Osteocyte (in vitro differentiated cells): ENCODE data around the gene OR2L5. TPM values are rescaled to one million over a fixed set of nuclear protein-coding genes. Genes with fewer than 3 reads are reported as not detected.

Experiments used
- DNase-seq: peaks from one replicate; pipeline ENCODE4 v3.0.0; 2021; ENCODE audit warnings: mixed read lengths; ENCODE audit not compliant: unreplicated experiment; ENCODE audit errors: extremely low spot score
- H3K27ac Mint-ChIP-seq: one replicate; pipeline ENCODE4 v1.8.0; 2021; ENCODE audit warnings: mild to moderate bottlenecking, mixed read lengths; ENCODE audit not compliant: unreplicated experiment
- H3K27me3 Mint-ChIP-seq: one replicate; pipeline ENCODE4 v1.8.0; 2021; ENCODE audit warnings: mixed read lengths; ENCODE audit not compliant: unreplicated experiment
- H3K36me3 Mint-ChIP-seq: one replicate; pipeline ENCODE4 v1.8.0; 2021; ENCODE audit warnings: mixed read lengths; ENCODE audit not compliant: unreplicated experiment
- H3K4me1 Mint-ChIP-seq: one replicate; pipeline ENCODE4 v1.8.0; 2021; ENCODE audit warnings: mixed read lengths; ENCODE audit not compliant: unreplicated experiment
- H3K4me3 Mint-ChIP-seq: one replicate; pipeline ENCODE4 v1.8.0; 2021; ENCODE audit warnings: mild to moderate bottlenecking, moderate library complexity, mixed read lengths; ENCODE audit not compliant: unreplicated experiment
- H3K9me3 Mint-ChIP-seq: one replicate; pipeline ENCODE4 v1.8.0; 2021; ENCODE audit warnings: mixed read lengths; ENCODE audit not compliant: unreplicated experiment
- long read RNA-seq: library from polyadenylated mRNA; unstranded; transcript quantifications from one replicate; pipeline ENCODE4 v2.0.0, GENCODE V29; 2021
- total RNA-seq: library from RNA; stranded (reverse); gene quantifications from 2 replicates; pipeline ENCODE4 v1.2.1, GENCODE V29; 2021
- TF ChIP-seq, protein P1 (sequence below): fragments of 200-600 bp; sonication (generic); IDR thresholded peaks from 2 replicates; pipeline ENCODE4 v1.5.0; 2021; ENCODE audit warnings: antibody characterized with exemption, mild to moderate bottlenecking, moderate library complexity

The OR2L5 gene, protein sequence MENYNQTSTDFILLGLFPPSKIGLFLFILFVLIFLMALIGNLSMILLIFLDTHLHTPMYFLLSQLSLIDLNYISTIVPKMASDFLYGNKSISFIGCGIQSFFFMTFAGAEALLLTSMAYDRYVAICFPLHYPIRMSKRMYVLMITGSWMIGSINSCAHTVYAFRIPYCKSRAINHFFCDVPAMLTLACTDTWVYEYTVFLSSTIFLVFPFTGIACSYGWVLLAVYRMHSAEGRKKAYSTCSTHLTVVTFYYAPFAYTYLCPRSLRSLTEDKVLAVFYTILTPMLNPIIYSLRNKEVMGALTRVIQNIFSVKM
- total RNA-seq, result not detected in 2 replicates
- long read RNA-seq, result 0 reads

DNA sequence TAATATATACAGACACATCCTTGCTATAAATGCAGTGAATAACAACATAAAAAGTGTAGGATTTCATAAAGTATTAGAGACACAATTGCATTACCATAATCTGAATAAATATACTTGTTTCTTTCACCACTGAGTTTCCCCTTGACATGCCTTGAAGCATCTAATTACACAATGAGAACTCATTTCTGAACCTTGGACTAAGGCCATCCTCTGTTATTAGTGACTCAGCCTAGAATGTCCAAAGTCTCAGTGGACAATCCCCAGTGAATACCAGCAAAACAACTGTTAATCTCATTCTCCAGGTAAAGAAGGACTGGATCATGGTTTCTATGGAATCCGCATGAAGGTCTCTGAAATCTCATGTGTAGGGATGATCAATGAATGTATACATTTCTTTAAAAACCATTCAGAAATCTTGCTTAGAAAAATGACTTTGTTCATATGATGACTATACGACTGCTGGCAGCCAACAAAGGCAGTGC lies at the start of gene OR2L5:
Gene OR2L5 (plus strand): TSS at position 432 of the 482 bp plus-strand sequence. CDS start 8,288 bp downstream, outside the sequence.
- Mint-ChIP-seq H3K27me3 (no peaks in the 10 kb centered on the region), H3K9me3 (peaks cover 49% of the 10 kb centered on the region)
- TF ChIP-seq, protein P1, sequence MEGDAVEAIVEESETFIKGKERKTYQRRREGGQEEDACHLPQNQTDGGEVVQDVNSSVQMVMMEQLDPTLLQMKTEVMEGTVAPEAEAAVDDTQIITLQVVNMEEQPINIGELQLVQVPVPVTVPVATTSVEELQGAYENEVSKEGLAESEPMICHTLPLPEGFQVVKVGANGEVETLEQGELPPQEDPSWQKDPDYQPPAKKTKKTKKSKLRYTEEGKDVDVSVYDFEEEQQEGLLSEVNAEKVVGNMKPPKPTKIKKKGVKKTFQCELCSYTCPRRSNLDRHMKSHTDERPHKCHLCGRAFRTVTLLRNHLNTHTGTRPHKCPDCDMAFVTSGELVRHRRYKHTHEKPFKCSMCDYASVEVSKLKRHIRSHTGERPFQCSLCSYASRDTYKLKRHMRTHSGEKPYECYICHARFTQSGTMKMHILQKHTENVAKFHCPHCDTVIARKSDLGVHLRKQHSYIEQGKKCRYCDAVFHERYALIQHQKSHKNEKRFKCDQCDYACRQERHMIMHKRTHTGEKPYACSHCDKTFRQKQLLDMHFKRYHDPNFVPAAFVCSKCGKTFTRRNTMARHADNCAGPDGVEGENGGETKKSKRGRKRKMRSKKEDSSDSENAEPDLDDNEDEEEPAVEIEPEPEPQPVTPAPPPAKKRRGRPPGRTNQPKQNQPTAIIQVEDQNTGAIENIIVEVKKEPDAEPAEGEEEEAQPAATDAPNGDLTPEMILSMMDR, result no peak

DNA sequence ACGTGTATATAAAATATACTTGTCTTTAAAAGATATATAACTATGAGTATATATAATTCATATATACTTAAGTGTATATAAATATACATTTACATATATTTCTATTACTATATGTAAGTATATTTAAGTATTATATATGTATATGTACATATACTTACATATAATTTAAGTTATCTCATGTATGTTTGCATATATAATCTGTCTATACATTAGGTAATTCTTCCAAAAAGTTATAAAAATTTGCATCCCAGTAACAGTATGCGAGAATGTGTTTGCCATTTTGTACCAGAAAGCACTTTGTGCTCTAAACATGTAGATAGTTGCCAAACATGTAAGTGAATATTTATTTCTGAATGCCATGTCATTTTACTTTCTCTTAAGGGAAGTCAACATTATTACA lies 48.5 kb upstream of the OR2L5 start, which contains the start of gene OR2AK2:
Gene OR2AK2 (plus strand): TSS at position 301 of the 400 bp plus-strand sequence. CDS start 144 bp downstream, outside the sequence.
- no peak for DNase-seq
- no peaks in the 10 kb centered on the region for H3K27me3 Mint-ChIP-seq
- H3K4me3 Mint-ChIP-seq, result no peak within 1 kb of the TSS
- no peaks in the 10 kb centered on the region for H3K36me3 Mint-ChIP-seq
- H3K4me1 Mint-ChIP-seq, result no peaks in the 10 kb centered on the region
- H3K27ac Mint-ChIP-seq, result no peak within 1 kb of the TSS
- TF ChIP-seq, protein P1, result no peak
- H3K9me3 Mint-ChIP-seq, result peaks cover 45% of the 10 kb centered on the region

More for the DNA sequence above, at the start of gene OR2L5:
- H3K27ac Mint-ChIP-seq, result no peak within 1 kb of the TSS
- H3K4me1 Mint-ChIP-seq, result no peaks in the 10 kb centered on the region
- no peak within 1 kb of the TSS for H3K4me3 Mint-ChIP-seq
- DNase-seq, result no peak
- H3K36me3 Mint-ChIP-seq, result no peaks in the 10 kb centered on the region

DNA sequence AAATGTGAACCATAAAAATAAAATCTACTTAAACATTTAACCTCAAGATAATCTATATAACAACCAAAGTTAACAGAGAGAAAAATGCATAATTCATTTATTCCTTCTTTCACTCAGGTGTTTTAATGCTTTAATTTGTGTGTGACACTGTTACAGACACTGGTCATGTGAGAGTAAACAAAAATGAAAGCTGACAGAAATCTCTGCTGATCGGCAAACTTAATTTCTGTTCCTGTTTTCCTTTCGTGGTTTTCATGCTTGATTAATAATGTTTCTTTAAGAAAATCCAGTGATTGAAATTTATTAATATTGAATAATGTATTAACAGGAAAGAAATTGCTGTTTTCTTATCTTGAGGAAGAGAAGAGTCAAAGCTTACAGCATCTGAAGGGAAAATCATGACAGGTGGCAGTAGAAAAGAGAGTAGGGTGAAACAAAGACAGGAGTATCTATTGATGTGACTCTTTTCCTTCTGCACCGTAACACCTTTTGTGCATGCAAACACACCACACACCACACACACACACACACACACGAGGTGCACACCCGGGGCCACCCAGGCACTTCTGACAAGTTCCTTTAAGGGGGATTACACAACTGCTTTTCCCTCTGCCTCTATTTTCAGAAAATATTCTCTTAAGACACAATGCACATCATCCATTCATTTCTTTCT lies 46.8 kb upstream of the OR2L5 start:
- Mint-ChIP-seq H3K4me1 (no peaks in the 10 kb centered on the region), H3K27ac (no peak overlapping the region), H3K36me3 (no peaks in the 10 kb centered on the region), H3K9me3 (peaks cover 43% of the 10 kb centered on the region), H3K27me3 (no peaks in the 10 kb centered on the region), H3K4me3 (no peak overlapping the region)
- TF ChIP-seq, protein P1, result no peak
- DNase-seq, result no peak

DNA sequence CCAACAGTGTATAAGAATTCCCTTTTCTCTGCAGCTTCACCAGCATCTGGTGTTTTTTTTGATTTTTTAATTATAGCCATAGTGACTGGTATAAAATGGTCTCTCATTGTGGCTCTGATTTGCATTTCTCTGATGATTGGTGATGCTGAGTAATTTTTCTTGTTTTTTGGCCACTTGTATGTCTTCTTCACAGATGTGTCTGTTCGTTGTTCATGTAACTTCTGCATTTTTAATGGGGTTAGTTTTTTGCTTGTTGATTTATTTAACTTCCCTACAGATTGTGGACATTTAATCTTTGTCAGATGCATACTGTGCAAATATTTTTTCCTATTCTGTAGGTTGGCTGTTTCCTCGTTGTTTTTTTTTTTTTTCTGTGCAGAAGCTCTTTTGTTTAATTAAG lies 20.5 kb upstream of the OR2L5 start:
- DNase-seq, result no peak
- Mint-ChIP-seq H3K4me1 (no peaks in the 10 kb centered on the region), H3K9me3 (peaks cover 52% of the 10 kb centered on the region), H3K36me3 (no peaks in the 10 kb centered on the region), H3K27me3 (no peaks in the 10 kb centered on the region), H3K4me3 (no peak overlapping the region), H3K27ac (no peak overlapping the region)
- TF ChIP-seq, protein P1, result no peak

DNA sequence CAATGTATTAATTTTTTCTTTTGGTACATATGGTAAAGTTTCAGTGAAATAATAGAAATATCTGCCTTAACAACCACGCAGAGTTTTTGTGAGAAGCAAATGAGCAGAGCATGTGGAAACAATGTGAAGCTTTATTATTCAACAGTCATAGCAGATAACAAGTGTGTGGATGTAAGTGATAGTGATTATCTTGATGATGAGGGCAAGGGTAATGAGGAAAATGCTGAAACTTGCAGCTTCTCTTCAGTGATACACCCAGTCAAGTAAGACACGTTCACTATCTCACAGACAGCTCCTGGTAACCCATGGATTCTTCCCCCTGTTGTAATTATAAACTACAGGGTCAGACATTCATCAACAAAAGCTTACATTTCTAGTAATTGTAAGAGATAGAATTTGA lies 14.6 kb upstream of the OR2L5 start:
- Mint-ChIP-seq H3K9me3 (peaks cover 48% of the 10 kb centered on the region), H3K4me3 (no peak overlapping the region), H3K27me3 (no peaks in the 10 kb centered on the region), H3K27ac (no peak overlapping the region), H3K36me3 (no peaks in the 10 kb centered on the region), H3K4me1 (no peaks in the 10 kb centered on the region)
- no peak for DNase-seq
- TF ChIP-seq, protein P1, result no peak
